Liver (tissue), 3 donors: ENCODE data around the gene MCTP1.

ENCODE experiments used
- CTCF ChIP-seq: fragments of 150-350 bp; IDR thresholded peaks from 2 replicates; pipeline ENCODE4 v1.5.1; 2017; ENCODE audit warnings: improper control_type of control experiment, low read depth, low read length; ENCODE audit not compliant: missing input control
- EGR1 ChIP-seq, 2 donors: IDR thresholded peaks; 2 replicates each; pipeline ENCODE4 v1.6.1; 2016 to 2018; ENCODE audit warnings: antibody characterized with exemption in 2 of 2, low read depth in 2 of 2
- TAF1 ChIP-seq: conservative IDR thresholded peaks from 2 replicates; pipeline ENCODE4 v1.6.1; 2016; ENCODE audit warnings: antibody characterized with exemption, mild to moderate bottlenecking
- donor health status: healthy.
- donor health status: healthy.

DNA sequence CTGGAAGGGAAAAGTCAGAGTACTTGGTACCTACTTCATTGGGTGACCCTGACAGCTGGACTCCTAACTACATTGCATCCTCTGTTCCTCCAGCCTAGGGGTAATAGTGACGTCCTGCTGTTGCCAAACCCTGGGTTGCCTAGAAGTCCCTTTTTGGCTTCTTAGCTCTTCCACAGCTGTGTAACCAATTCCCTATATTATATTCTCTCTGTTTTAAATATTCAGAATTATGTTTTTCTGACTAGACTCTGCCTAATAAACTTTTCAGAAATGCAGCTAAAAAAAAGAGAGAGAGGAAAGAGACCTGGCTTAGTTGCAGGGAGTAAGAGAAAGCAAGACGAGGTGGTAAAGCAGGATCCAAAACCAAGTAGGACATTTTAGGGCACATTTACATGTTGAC, 28.4 kb downstream of the MCTP1 start:
- TF ChIP-seq CTCF (no peak), EGR1 (IDR thresholded peaks at IDR 0.05; ENCODE audit: low read depth in 2 of 2) (no peak), TAF1 (no peak)
